Activated T-cell treated with anti-CD3 and anti-CD28 coated beads, Interleukin-2, amount 50 U/mL, for 1 hour (primary cell): ENCODE data around the gene TAC3.
"Not testable (repeated sequence)": the region's sequence is repeated elsewhere in the genome, so short reads cannot be mapped to it uniquely, and the experiment has no call there.

Source experiments
- DNase-seq: peaks from one replicate; pipeline ENCODE4 v3.0.0-alpha.2; 2020

TAC3 gene

GRCh38 chr12:56980941-56981530 lies 35.3 kb downstream of the TAC3 start:
- no peak for DNase-seq

- DNase-seq, result no peak
These were observed 36.1 kb downstream of the TAC3 start for GRCh38 chr12:56980268-56980667.

DNA sequence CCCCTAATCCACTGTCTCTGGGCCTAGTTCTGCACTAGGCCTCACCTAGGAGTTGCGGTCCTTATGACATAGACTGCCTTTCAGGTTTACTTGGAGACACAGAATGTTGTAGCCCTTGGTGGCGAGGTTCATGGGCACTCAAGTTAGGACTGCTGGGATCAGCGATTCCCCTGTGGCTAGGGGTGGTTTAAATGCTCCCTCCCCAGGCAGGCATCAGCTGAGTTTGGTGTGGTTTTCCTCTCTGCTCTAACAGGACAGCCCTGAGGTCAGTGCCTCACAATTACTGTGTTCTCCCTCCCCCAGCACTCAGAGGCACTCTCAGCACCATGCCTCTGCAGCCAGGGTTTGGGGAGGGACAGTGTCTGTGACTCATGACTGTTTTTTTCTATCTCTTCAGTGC lies 36.7 kb downstream of the TAC3 start:
- DNase-seq, result no peak

DNA sequence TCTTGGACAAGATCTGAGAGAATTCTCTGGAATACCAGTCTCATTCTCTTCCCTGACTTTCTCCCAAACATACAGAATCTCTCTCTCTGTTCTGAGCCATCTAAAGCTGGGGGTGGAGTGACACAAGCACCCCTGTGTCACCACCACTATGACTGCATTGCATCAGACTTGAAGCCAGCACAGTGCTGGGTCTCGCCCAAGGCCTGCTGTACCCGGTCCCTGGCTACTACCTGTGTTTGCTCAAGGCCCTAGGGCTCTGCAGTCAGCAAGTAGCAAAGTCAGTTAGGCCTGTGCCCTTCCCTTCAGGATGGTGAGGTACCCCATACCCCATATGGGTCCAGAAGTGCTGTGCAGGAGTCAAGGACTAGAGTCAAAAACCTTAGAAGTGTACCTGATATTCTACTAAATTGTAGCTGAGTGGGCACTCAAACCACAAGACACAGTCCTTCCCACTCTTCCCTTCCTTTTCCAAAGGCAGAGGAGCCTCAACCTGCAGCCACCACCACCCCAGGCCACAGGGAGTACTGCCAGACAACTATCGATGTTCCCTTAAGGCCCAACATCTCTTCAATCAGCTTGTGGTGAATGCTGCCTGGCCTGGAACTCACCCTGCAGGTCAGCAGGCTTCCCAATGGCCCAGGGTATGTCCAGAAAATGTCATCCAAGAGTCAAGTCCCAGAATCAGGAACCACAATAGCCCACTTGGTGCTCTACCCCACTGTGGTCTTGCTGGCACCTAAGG lies 37.8 kb downstream of the TAC3 start:
- DNase-seq, result no peak

DNA sequence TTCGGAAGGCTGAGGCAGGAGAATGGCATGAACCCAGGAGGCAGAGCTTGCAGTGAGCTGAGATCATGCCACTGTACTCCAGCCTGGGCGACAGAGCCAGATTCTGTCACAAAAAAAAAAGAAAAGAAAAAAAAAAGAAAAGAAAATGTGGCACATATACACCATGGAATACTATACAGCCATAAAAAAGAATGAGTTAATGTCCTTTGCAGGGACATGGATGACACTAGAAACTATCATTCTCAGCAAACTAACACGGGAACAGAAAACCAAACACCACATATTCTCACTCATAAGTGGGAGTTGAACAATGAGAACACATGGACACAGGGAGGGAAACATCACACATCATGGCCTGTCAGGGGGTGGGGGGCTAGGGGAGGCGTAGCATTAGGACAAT lies 39.0 kb downstream of the TAC3 start:
- DNase-seq, result not testable (repeated sequence)

GRCh38 chr12:56974224-56974623 lies 42.1 kb downstream of the TAC3 start:
- not testable (repeated sequence) for DNase-seq

- not testable (repeated sequence) for DNase-seq
These were observed 47.4 kb downstream of the TAC3 start for GRCh38 chr12:56968910-56969309.

- DNase-seq, result not testable (repeated sequence)
These were observed 50.2 kb downstream of the TAC3 start for GRCh38 chr12:56965997-56966642.

- DNase-seq, result not testable (repeated sequence)
These were observed 51.2 kb downstream of the TAC3 start for GRCh38 chr12:56965124-56965523.

- DNase-seq, result not testable (repeated sequence)
These were observed 52.8 kb downstream of the TAC3 start for GRCh38 chr12:56963557-56963956.

DNA sequence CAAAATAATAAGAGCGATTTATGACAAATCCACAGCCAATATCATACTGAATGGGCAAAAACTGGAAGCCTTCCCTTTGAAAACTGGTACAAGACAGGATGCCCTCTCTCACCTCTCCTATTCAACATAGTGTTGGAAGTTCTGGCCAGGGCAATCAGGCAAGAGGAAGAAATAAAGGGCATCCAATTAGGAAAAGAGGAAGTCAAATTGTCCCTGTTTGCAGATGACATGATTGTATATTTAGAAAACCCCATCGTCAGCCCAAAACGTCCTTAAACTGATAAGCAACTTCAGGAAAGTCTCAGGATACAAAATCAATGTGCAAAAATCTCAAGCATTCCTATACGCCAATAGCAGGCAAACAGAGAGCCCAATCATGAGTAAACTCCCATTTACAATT lies 54.1 kb downstream of the TAC3 start:
- not testable (repeated sequence) for DNase-seq
